Measurements from ENCODE around the gene SLCO1A2. TPM values are rescaled to one million over a fixed set of nuclear protein-coding genes. Genes with fewer than 3 reads are reported as not detected.

The SLCO1A2 gene
- total RNA-seq, 1 donor from 2014 or later = 23.9 TPM

GRCh38 chr12:21219206-21219605 is 115.5 kb downstream of the SLCO1A2 start:
- no peaks in the 10 kb centered on the region for H3K79me2 ChIP-seq (ENCODE audit: low read depth)
- peaks cover 4% of the 10 kb centered on the region for H3K4me1 Mint-ChIP-seq
- no peaks in the 10 kb centered on the region for H3K9me3 ChIP-seq (ENCODE audit: low read depth)
- no peak overlapping the region for H3K9ac ChIP-seq
- no peak overlapping the region for H3K27ac Mint-ChIP-seq
- no peak overlapping the region for H3K4me3 Mint-ChIP-seq
- no peaks in the 10 kb centered on the region for H3K27me3 Mint-ChIP-seq (ENCODE audit: insufficient read depth, low read depth)
- no peak overlapping the region for H3K4me2 ChIP-seq
- TF ChIP-seq EZH2phosphoT487 (IDR thresholded peaks at IDR 0.05) (no peak), EZH2 (IDR thresholded peaks at IDR 0.05) (no peak), CTCF (IDR thresholded peaks at IDR 0.05) (no peak)
- no peak overlapping the region for H3K4me3 ChIP-seq
- H3K4me1 ChIP-seq = no peaks in the 10 kb centered on the region
- DNase-seq (ENCODE audit: low spot score) = no peak
- peaks cover 3% of the 10 kb centered on the region for H3K9me3 Mint-ChIP-seq
- H4K20me1 ChIP-seq (ENCODE audit: low read depth) = no peaks in the 10 kb centered on the region
- no peak overlapping the region for H2AFZ ChIP-seq (replicated peaks)
- H3F3A ChIP-seq (ENCODE audit: low read depth) = no peaks in the 10 kb centered on the region
- H3K27ac ChIP-seq = no peak overlapping the region
- no peaks in the 10 kb centered on the region for H3K36me3 Mint-ChIP-seq
- no peaks in the 10 kb centered on the region for H3K27me3 ChIP-seq
- H3K36me3 ChIP-seq = no peaks in the 10 kb centered on the region

Other genes with a start within 250 kb of the SLCO1A2 start
- gene SLCO1B1, start 203.7 kb downstream of the SLCO1A2 start, total RNA-seq (ENCODE audit: low replicate concordance) = not detected in 2 replicates
- gene IAPP, start 38.0 kb upstream of the SLCO1A2 start, total RNA-seq (ENCODE audit: low replicate concordance) = 0.15 and 0.92 TPM in 2 replicates
- gene PYROXD1, start 102.7 kb upstream of the SLCO1A2 start, total RNA-seq (ENCODE audit: low replicate concordance) = 4.5 and 5.1 TPM in 2 replicates
- 43.9 and 50.4 TPM in 2 replicates for gene RECQL, start 166.7 kb upstream of the SLCO1A2 start, total RNA-seq (ENCODE audit: low replicate concordance)
- gene GOLT1B, start 166.9 kb upstream of the SLCO1A2 start, total RNA-seq (ENCODE audit: low replicate concordance) = 56.6 and 85.4 TPM in 2 replicates
- 0.31 and 4.0 TPM in 2 replicates for gene SPX, start 191.4 kb upstream of the SLCO1A2 start, total RNA-seq (ENCODE audit: low replicate concordance)

Measured in neural progenitor cell (in vitro differentiated cells).